ENCODE data around the gene MYLK3.

MYLK3 gene

GRCh38 chr16:46733319-46733830 is 14.8 kb downstream of the MYLK3 start:
- H3K4me3 ChIP-seq (ENCODE audit: low read depth, low read length), result no peak overlapping the region
- TF ChIP-seq CTCF (IDR thresholded peaks at IDR 0.05; ENCODE audit: borderline replicate concordance, insufficient read depth, low read depth, low read length), result no peak

GRCh38 chr16:46732561-46732960 is 15.6 kb downstream of the MYLK3 start:
- H3K4me3 ChIP-seq (ENCODE audit: low read depth, low read length), result no peak overlapping the region
- TF ChIP-seq CTCF (IDR thresholded peaks at IDR 0.05; ENCODE audit: borderline replicate concordance, insufficient read depth, low read depth, low read length), result no peak

GRCh38 chr16:46731691-46732555 is 16.2 kb downstream of the MYLK3 start:
- H3K4me3 ChIP-seq (ENCODE audit: low read depth, low read length), result no peak overlapping the region
- TF ChIP-seq CTCF (IDR thresholded peaks at IDR 0.05; ENCODE audit: borderline replicate concordance, insufficient read depth, low read depth, low read length), result no peak

GRCh38 chr16:46730801-46731690 is 17.1 kb downstream of the MYLK3 start:
- TF ChIP-seq CTCF (IDR thresholded peaks at IDR 0.05; ENCODE audit: borderline replicate concordance, insufficient read depth, low read depth, low read length), result no peak
- no peak overlapping the region for H3K4me3 ChIP-seq (ENCODE audit: low read depth, low read length)

- TF ChIP-seq CTCF (IDR thresholded peaks at IDR 0.05; ENCODE audit: borderline replicate concordance, insufficient read depth, low read depth, low read length), result no peak
- no peak overlapping the region for H3K4me3 ChIP-seq (ENCODE audit: low read depth, low read length)
Measured at GRCh38 chr16:46730126-46730525, 18.0 kb downstream of the MYLK3 start.

GRCh38 chr16:46729326-46729995 is 18.7 kb downstream of the MYLK3 start:
- H3K4me3 ChIP-seq (ENCODE audit: low read depth, low read length), result no peak overlapping the region
- TF ChIP-seq CTCF (IDR thresholded peaks at IDR 0.05; ENCODE audit: borderline replicate concordance, insufficient read depth, low read depth, low read length), result no peak

Data from GM12875 (cell line).